Measurements from ENCODE around the gene COBL. TPM values are rescaled to one million over a fixed set of nuclear protein-coding genes. Genes with fewer than 3 reads are reported as not detected.

Gene COBL
- total and polyA plus RNA-seq, 10 of the 15 experiments (the other 5 are each of a cell fraction or from before 2014, with no cell fraction given): 0.21 TPM; not detected in 9

GRCh38 chr7:51066405-51066882 is 250.2 kb downstream of the COBL start:
- CTCF ChIA-PET: no interaction called here
- no peak overlapping the region for H3K4me3 ChIP-seq
- no peaks in the 10 kb centered on the region for H3K79me2 ChIP-seq (ENCODE audit: control insufficient read depth, insufficient read depth, low read length)
- no TSS peak for BruUV-seq (replicated peaks)
- H3K27me3 ChIP-seq (replicated peaks in 1 of 2; ENCODE audit: control insufficient read depth in 2 of 2, insufficient read depth in 2 of 2, low read length in 1 of 2): no peaks in the 10 kb centered on the region
- SMC1A ChIA-PET (ENCODE audit: uncharacterized antibody, unreplicated experiment): no interaction called here
- FAIRE-seq (no peak), ATAC-seq (no peak), DNase-seq (ENCODE audit: low read depth, low spot score) (no peak)
- RAD21 ChIA-PET (ENCODE audit: unreplicated experiment): no interaction called here
- H3K9ac ChIP-seq (ENCODE audit: control insufficient read depth, insufficient read depth, low read length): no peak overlapping the region
- intact Hi-C loops (cut with micrococcal nuclease; ENCODE audit: unreplicated experiment) (no loop called here), in situ Hi-C loops (cut with MboI) (no loop called here)
- H3K4me1 ChIP-seq (ENCODE audit: control insufficient read depth, insufficient read depth, low read length): no peaks in the 10 kb centered on the region
- TF ChIP-seq ZNF384 (IDR thresholded peaks at IDR 0.05; ENCODE audit: borderline replicate concordance, low read depth, low read length): no peak
- WGBS (ENCODE audit: insufficient coverage, insufficient replicate concordance, low lambda C conversion rate, missing lambda C conversion rate): 39% methylated on average over 5 of the region's 5 CpGs
- POLR2A ChIA-PET: no interaction called here
- H2AFZ ChIP-seq (ENCODE audit: control insufficient read depth, low read depth, low read length): no peak overlapping the region
- no peak overlapping the region for H3K4me2 ChIP-seq (ENCODE audit: control insufficient read depth, insufficient read depth)
- no peaks in the 10 kb centered on the region for H3K36me3 ChIP-seq (ENCODE audit: control insufficient read depth in 2 of 2, insufficient read depth in 2 of 2, low read length in 1 of 2)
- no peaks in the 10 kb centered on the region for H3K9me3 ChIP-seq (replicated peaks; ENCODE audit: control insufficient read depth, insufficient read depth, low read length)
- no peaks in the 10 kb centered on the region for H4K20me1 ChIP-seq (ENCODE audit: control insufficient read depth, insufficient read depth)
- no peak overlapping the region for H3K27ac ChIP-seq (ENCODE audit: control insufficient read depth, insufficient read depth)

GRCh38 chr7:51065766-51066165 is 250.8 kb downstream of the COBL start:
- H3K79me2 ChIP-seq (ENCODE audit: control insufficient read depth, insufficient read depth, low read length): no peaks in the 10 kb centered on the region
- H4K20me1 ChIP-seq (ENCODE audit: control insufficient read depth, insufficient read depth): no peaks in the 10 kb centered on the region
- no peak for DNase-seq (ENCODE audit: low read depth, low spot score)
- H3K4me2 ChIP-seq (ENCODE audit: control insufficient read depth, insufficient read depth): no peak overlapping the region
- no peaks in the 10 kb centered on the region for H3K27me3 ChIP-seq (replicated peaks in 1 of 2; ENCODE audit: control insufficient read depth in 2 of 2, insufficient read depth in 2 of 2, low read length in 1 of 2)
- ChIA-PET SMC1A (ENCODE audit: uncharacterized antibody, unreplicated experiment) (no interaction called here), CTCF (no interaction called here), RAD21 (ENCODE audit: unreplicated experiment) (no interaction called here), POLR2A (no interaction called here)
- intact Hi-C loops (cut with micrococcal nuclease; ENCODE audit: unreplicated experiment): no loop called here
- H3K36me3 ChIP-seq (ENCODE audit: control insufficient read depth in 2 of 2, insufficient read depth in 2 of 2, low read length in 1 of 2): no peaks in the 10 kb centered on the region
- ATAC-seq: no peak
- WGBS (ENCODE audit: insufficient coverage, insufficient replicate concordance, low lambda C conversion rate, missing lambda C conversion rate): 28% methylated on average over 6 of the region's 6 CpGs
- no peaks in the 10 kb centered on the region for H3K9me3 ChIP-seq (replicated peaks; ENCODE audit: control insufficient read depth, insufficient read depth, low read length)
- H3K4me3 ChIP-seq: no peak overlapping the region
- in situ Hi-C loops (cut with MboI): no loop called here
- H3K27ac ChIP-seq (ENCODE audit: control insufficient read depth, insufficient read depth): no peak overlapping the region
- no peaks in the 10 kb centered on the region for H3K4me1 ChIP-seq (ENCODE audit: control insufficient read depth, insufficient read depth, low read length)
- no peak for FAIRE-seq
- H2AFZ ChIP-seq (ENCODE audit: control insufficient read depth, low read depth, low read length): no peak overlapping the region
- no peak overlapping the region for H3K9ac ChIP-seq (ENCODE audit: control insufficient read depth, insufficient read depth, low read length)
- BruUV-seq (replicated peaks): no TSS peak
- TF ChIP-seq GATAD2B (conservative IDR thresholded peaks at IDR 0.05; ENCODE audit: low read depth): no peak
- no peak for TF ChIP-seq PKNOX1 (IDR thresholded peaks at IDR 0.05)
- TF ChIP-seq NFYB (IDR thresholded peaks at IDR 0.05; ENCODE audit: insufficient read depth, low read depth, low read length): no peak
- TF ChIP-seq ZNF384 (IDR thresholded peaks at IDR 0.05; ENCODE audit: borderline replicate concordance, low read depth, low read length): no peak
- TF ChIP-seq JUNB (IDR thresholded peaks at IDR 0.05): no peak
- TF ChIP-seq NR2F1 (conservative IDR thresholded peaks at IDR 0.05): no peak
- no peak for TF ChIP-seq HDGF (IDR thresholded peaks at IDR 0.05)
- TF ChIP-seq POLR2A (IDR thresholded peaks at IDR 0.05; ENCODE audit: low read depth, low read length): no peak
- TF ChIP-seq PRDM15 (CRISPR knock-in tag; IDR thresholded peaks at IDR 0.05): no peak
- no peak for TF ChIP-seq BMI1 (IDR thresholded peaks at IDR 0.05; ENCODE audit: borderline replicate concordance)
- TF ChIP-seq USF2 (IDR thresholded peaks at IDR 0.05; ENCODE audit: borderline replicate concordance, low read depth, low read length): no peak
- TF ChIP-seq ZZZ3 (IDR thresholded peaks at IDR 0.05; ENCODE audit: control insufficient read depth, insufficient read length, low read depth): no peak

All from GM12878 (cell line).